MM.1S (cell line): ENCODE results near the gene C19orf67.

Experiments used
- DNase-seq: peaks from one replicate; pipeline ENCODE4 v3.0.0-alpha.2; 2015
- H2AFZ ChIP-seq: fragments of 300-600 bp; sonication (generic); 2 replicates; pipeline ENCODE4 v1.6.0; 2016; ENCODE audit warnings: antibody characterized with exemption, low read length
- H3F3A ChIP-seq: fragments of 300-600 bp; sonication (generic); 2 replicates; pipeline ENCODE4 v1.6.1; 2016; ENCODE audit warnings: mild to moderate bottlenecking, antibody characterized with exemption, low read length, moderate library complexity, mixed read lengths; ENCODE audit not compliant: insufficient read depth
- H3K27ac ChIP-seq: fragments of 300-600 bp; sonication (generic); 2 replicates; pipeline ENCODE4 v1.5.1; 2016; ENCODE audit warnings: mild to moderate bottlenecking, low read length
- H3K27me3 ChIP-seq: fragments of 300-600 bp; sonication (generic); replicated peaks from 2 replicates; pipeline ENCODE4 v1.6.0; 2016; ENCODE audit warnings: low read length; ENCODE audit not compliant: insufficient read depth
- H3K36me3 ChIP-seq: fragments of 300-600 bp; sonication (generic); replicated peaks from 2 replicates; pipeline ENCODE4 v1.6.1; 2016; ENCODE audit warnings: mild to moderate bottlenecking, low read length, mixed read lengths; ENCODE audit not compliant: insufficient read depth
- H3K4me1 ChIP-seq: fragments of 300-600 bp; sonication (generic); 2 replicates; pipeline ENCODE4 v1.6.1; 2016; ENCODE audit warnings: low read length, mixed read lengths
- H3K4me2 ChIP-seq: fragments of 300-600 bp; sonication (generic); 2 replicates; pipeline ENCODE4 v1.6.0; 2016; ENCODE audit warnings: low read depth, low read length
- H3K4me3 ChIP-seq: fragments of 300-600 bp; sonication (generic); 2 replicates; pipeline ENCODE4 v1.5.1; 2016; ENCODE audit warnings: low read length, mixed read lengths
- H3K79me2 ChIP-seq: fragments of 300-600 bp; sonication (generic); 2 replicates; pipeline ENCODE4 v1.6.1; 2016; ENCODE audit warnings: mixed run types, low read length, mixed read lengths
- H3K9ac ChIP-seq: fragments of 300-600 bp; sonication (generic); 2 replicates; pipeline ENCODE4 v1.6.1; 2016; ENCODE audit warnings: low read length, mixed read lengths
- H3K9me2 ChIP-seq: fragments of 300-600 bp; sonication (generic); replicated peaks from 2 replicates; pipeline ENCODE4 v1.6.1; 2016; ENCODE audit warnings: mild to moderate bottlenecking, low read length, mixed read lengths; ENCODE audit not compliant: insufficient read depth
- H3K9me3 ChIP-seq: fragments of 300-600 bp; sonication (generic); replicated peaks from 2 replicates; pipeline ENCODE4 v1.6.1; 2016; ENCODE audit warnings: mild to moderate bottlenecking, low read length, mixed read lengths; ENCODE audit not compliant: insufficient read depth
- H4K20me1 ChIP-seq: fragments of 300-600 bp; sonication (generic); 2 replicates; pipeline ENCODE4 v1.6.1; 2016; ENCODE audit warnings: mild to moderate bottlenecking, low read length, moderate library complexity, mixed read lengths; ENCODE audit not compliant: insufficient read depth
- CTCF ChIP-seq: fragments of 300-600 bp; sonication (generic); IDR thresholded peaks from 2 replicates; pipeline ENCODE4 v1.5.1; 2016; ENCODE audit warnings: antibody characterized with exemption, low read length, mixed read lengths
- EZH2 ChIP-seq: fragments of 300-600 bp; sonication (generic); optimal IDR thresholded peaks from 2 replicates; pipeline ENCODE3; 2017; ENCODE audit warnings: low read depth, mild to moderate bottlenecking, antibody characterized with exemption, low read length, mixed read lengths
- EZH2phosphoT487 ChIP-seq: fragments of 300-600 bp; sonication (generic); IDR thresholded peaks from 2 replicates; pipeline ENCODE4 v1.6.1; 2018; ENCODE audit warnings: antibody characterized with exemption, low read length

The C19orf67 gene

DNA sequence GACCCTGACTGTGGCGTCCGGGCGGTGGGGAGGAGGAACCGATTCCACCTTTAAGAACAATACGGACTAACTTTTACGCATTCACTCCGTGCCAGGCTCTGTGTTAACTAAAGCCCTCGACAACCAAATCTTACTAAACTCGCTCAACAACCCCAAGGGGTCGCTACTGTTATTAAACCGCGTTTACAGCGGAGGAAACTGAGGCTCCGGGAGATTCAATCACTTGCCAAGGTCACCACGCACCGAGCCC is 3.8 kb upstream of the C19orf67 start:
- H3K27ac ChIP-seq: no peak overlapping the region
- no peak for TF ChIP-seq EZH2phosphoT487
- TF ChIP-seq CTCF: no peak
- no peak for TF ChIP-seq EZH2
- H3K9me2 ChIP-seq: no peaks in the 10 kb centered on the region
- no peak overlapping the region for H3K9ac ChIP-seq
- H3K9me3 ChIP-seq: no peaks in the 10 kb centered on the region
- H3K36me3 ChIP-seq: no peaks in the 10 kb centered on the region
- no peaks in the 10 kb centered on the region for H3K79me2 ChIP-seq
- no peaks in the 10 kb centered on the region for H3K27me3 ChIP-seq
- no peaks in the 10 kb centered on the region for H4K20me1 ChIP-seq
- H2AFZ ChIP-seq: no peak overlapping the region
- peak overlapping the region; percentile 37; the same call in 1 of the 2 replicates for H3K4me3 ChIP-seq
- no peak for DNase-seq
- H3K4me1 ChIP-seq: peaks cover 3% of the 10 kb centered on the region; the same call in 1 of the 2 replicates
- H3K4me2 ChIP-seq: peak overlapping the region; percentile 57; the same call in 1 of the 2 replicates
- H3F3A ChIP-seq: no peaks in the 10 kb centered on the region; the same call in 1 of the 2 replicates

GRCh38 chr19:14088634-14089411 is 3.2 kb upstream of the C19orf67 start:
- Histone ChIP-seq H3K9me3 (no peaks in the 10 kb centered on the region), H3K27me3 (no peaks in the 10 kb centered on the region)
- DNase-seq: no peak

DNA sequence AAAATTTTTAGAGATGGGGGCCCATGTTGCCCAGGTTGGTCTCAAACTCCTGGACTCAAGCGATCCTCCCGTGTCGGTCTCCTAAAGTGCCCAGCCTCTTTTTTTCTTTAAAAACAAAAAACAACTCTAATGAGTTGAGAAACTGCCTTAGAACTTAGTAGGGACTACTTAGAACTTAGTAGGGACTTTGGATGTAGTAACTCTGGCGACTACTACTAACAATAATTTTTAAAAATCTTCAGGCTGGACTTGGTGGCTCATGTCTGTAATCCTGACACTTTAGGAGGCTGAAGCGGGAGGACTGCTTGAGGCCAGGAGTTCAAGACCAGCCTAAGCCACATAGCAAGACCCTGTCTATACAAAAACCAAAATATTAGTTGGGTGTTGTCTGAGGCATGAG is 515 bp upstream of the C19orf67 start:
- Histone ChIP-seq H4K20me1 (no peaks in the 10 kb centered on the region), H3F3A (no peaks in the 10 kb centered on the region; the same call in 1 of the 2 replicates), H3K79me2 (no peaks in the 10 kb centered on the region; the same call in 1 of the 2 replicates), H2AFZ (no peak overlapping the region), H3K9me2 (no peaks in the 10 kb centered on the region), H3K4me3 (no peak overlapping the region), H3K9me3 (no peaks in the 10 kb centered on the region), H3K4me2 (no peak overlapping the region), H3K27ac (no peak overlapping the region), H3K9ac (no peak overlapping the region), H3K4me1 (peaks cover 6% of the 10 kb centered on the region), H3K36me3 (no peaks in the 10 kb centered on the region), H3K27me3 (no peaks in the 10 kb centered on the region)
- TF ChIP-seq EZH2: no peak
- no peak for TF ChIP-seq CTCF
- no peak for TF ChIP-seq EZH2phosphoT487
- DNase-seq: no peak

More at GRCh38 chr19:14088634-14089411, 3.2 kb upstream of the C19orf67 start:
- H3K4me3 ChIP-seq: no peak overlapping the region
- no peak overlapping the region for H2AFZ ChIP-seq
- H3K9ac ChIP-seq: no peak overlapping the region
- no peaks in the 10 kb centered on the region; the same call in 1 of the 2 replicates for H3F3A ChIP-seq
- no peaks in the 10 kb centered on the region for H4K20me1 ChIP-seq
- H3K9me2 ChIP-seq: no peaks in the 10 kb centered on the region
- TF ChIP-seq EZH2: no peak
- TF ChIP-seq EZH2phosphoT487: no peak
- no peak for TF ChIP-seq CTCF
- peak overlapping the region; percentile 57; the same call in 1 of the 2 replicates for H3K4me2 ChIP-seq
- H3K79me2 ChIP-seq: no peaks in the 10 kb centered on the region
- peaks cover 3% of the 10 kb centered on the region; the same call in 1 of the 2 replicates for H3K4me1 ChIP-seq
- H3K27ac ChIP-seq: no peak overlapping the region
- no peaks in the 10 kb centered on the region for H3K36me3 ChIP-seq
